Liver (tissue), 9 donors: ENCODE data around the gene NDST1. TPM values are rescaled to one million over a fixed set of nuclear protein-coding genes. Genes with fewer than 3 reads are reported as not detected.

ENCODE experiments used
- DNase-seq: peaks from one replicate; pipeline ENCODE4 v3.0.0-alpha.2; 2017; ENCODE audit warnings: low spot score
- H3K27ac ChIP-seq, 2 donors: one replicate each; pipeline ENCODE4 v1.7.0; 2013; ENCODE audit warnings: inconsistent platforms in 2 of 2, low read length in 2 of 2, control low read depth in 1 of 2, low read depth in 1 of 2, mild to moderate bottlenecking in 1 of 2
- H3K27me3 ChIP-seq, 4 donors: one replicate each; pipeline versions ENCODE4 v1.6.1 to v1.7.0; 2013; ENCODE audit warnings: low read length in 3 of 4, inconsistent platforms in 1 of 4, mild to moderate bottlenecking in 1 of 4, moderate library complexity in 1 of 4; ENCODE audit not compliant: control insufficient read depth in 4 of 4, insufficient read depth in 4 of 4
- H3K36me3 ChIP-seq, 4 donors: one replicate each; pipeline versions ENCODE4 v1.6.1 to v1.7.0; 2013; ENCODE audit warnings: low read length in 3 of 4, mild to moderate bottlenecking in 3 of 4, low read depth in 1 of 4, moderate library complexity in 1 of 4; ENCODE audit not compliant: control insufficient read depth in 4 of 4, insufficient read depth in 3 of 4
- H3K4me1 ChIP-seq, 4 donors: one replicate each; pipeline versions ENCODE4 v1.6.1 to v1.7.0; 2013; ENCODE audit warnings: low read length in 3 of 4, mild to moderate bottlenecking in 3 of 4, moderate library complexity in 1 of 4; ENCODE audit not compliant: control insufficient read depth in 4 of 4, insufficient read depth in 4 of 4
- H3K4me3 ChIP-seq, 3 donors: one replicate each; pipeline versions ENCODE4 v1.6.1 to v1.7.0; 2013; ENCODE audit warnings: low read length in 3 of 3, control low read depth in 1 of 3, low read depth in 1 of 3, mild to moderate bottlenecking in 1 of 3
- H3K9ac ChIP-seq, 2 donors: one replicate each; pipeline ENCODE4 v1.7.0; 2013; ENCODE audit warnings: low read length in 2 of 2, mild to moderate bottlenecking in 2 of 2, moderate library complexity in 2 of 2, control low read depth in 1 of 2, low read depth in 1 of 2
- H3K9me3 ChIP-seq, 4 donors: one replicate each; pipeline versions ENCODE4 v1.6.1 to v1.7.0; 2013; ENCODE audit warnings: low read length in 3 of 4; ENCODE audit not compliant: control insufficient read depth in 4 of 4
- ATF3 ChIP-seq: IDR thresholded peaks from 2 replicates; pipeline ENCODE4 v1.6.1; 2016; ENCODE audit warnings: antibody characterized with exemption
- CTCF ChIP-seq: fragments of 150-350 bp; IDR thresholded peaks from 2 replicates; pipeline ENCODE4 v1.5.1; 2017; ENCODE audit warnings: improper control_type of control experiment, low read depth, low read length; ENCODE audit not compliant: missing input control
- EGR1 ChIP-seq, 2 donors: IDR thresholded peaks; 2 replicates each; pipeline ENCODE4 v1.6.1; 2016 to 2018; ENCODE audit warnings: antibody characterized with exemption in 2 of 2, low read depth in 2 of 2
- FOXA1 ChIP-seq: IDR thresholded peaks from 2 replicates; pipeline ENCODE4 v1.6.1; 2016; ENCODE audit warnings: antibody characterized with exemption
- FOXA2 ChIP-seq: IDR thresholded peaks from 2 replicates; pipeline ENCODE4 v1.6.1; 2016; ENCODE audit warnings: antibody characterized with exemption
- GABPA ChIP-seq, 2 donors: IDR thresholded peaks in 1 of 2; conservative IDR thresholded peaks in 1 of 2; 2 replicates each; pipeline ENCODE4 v1.6.1; 2016; ENCODE audit warnings: antibody characterized with exemption in 2 of 2, mild to moderate bottlenecking in 1 of 2, moderate library complexity in 1 of 2
- HNF4A ChIP-seq, 2 donors: conservative IDR thresholded peaks; 2 replicates each; pipeline ENCODE4 v1.6.1; 2016; ENCODE audit warnings: antibody characterized with exemption in 2 of 2, mild to moderate bottlenecking in 2 of 2
- HNF4G ChIP-seq: IDR thresholded peaks from 2 replicates; pipeline ENCODE4 v1.6.1; 2016; ENCODE audit warnings: antibody characterized with exemption
- JUND ChIP-seq, 2 donors: IDR thresholded peaks; 2 replicates each; pipeline ENCODE4 v1.6.1; 2016; ENCODE audit warnings: antibody characterized with exemption in 2 of 2
- MAX ChIP-seq: IDR thresholded peaks from 2 replicates; pipeline ENCODE4 v1.6.1; 2016; ENCODE audit warnings: antibody characterized with exemption
- NR2F2 ChIP-seq: IDR thresholded peaks from 2 replicates; pipeline ENCODE4 v1.6.1; 2016; ENCODE audit warnings: antibody characterized with exemption
- RAD21 ChIP-seq, 2 donors: IDR thresholded peaks; 2 replicates each; pipeline ENCODE4 v1.6.1; 2016; ENCODE audit warnings: antibody characterized with exemption in 2 of 2, mild to moderate bottlenecking in 2 of 2
- REST ChIP-seq: IDR thresholded peaks from 2 replicates; pipeline ENCODE4 v1.6.1; 2016; ENCODE audit warnings: antibody characterized with exemption, mild to moderate bottlenecking
- RXRA ChIP-seq, 2 donors: IDR thresholded peaks; 2 replicates each; pipeline ENCODE4 v1.6.1; 2017 to 2018; ENCODE audit warnings: antibody characterized with exemption in 2 of 2, mild to moderate bottlenecking in 1 of 2
- SP1 ChIP-seq: IDR thresholded peaks from 2 replicates; pipeline ENCODE4 v1.6.1; 2018; ENCODE audit warnings: antibody characterized with exemption, mild to moderate bottlenecking
- TAF1 ChIP-seq: conservative IDR thresholded peaks from 2 replicates; pipeline ENCODE4 v1.6.1; 2016; ENCODE audit warnings: antibody characterized with exemption, mild to moderate bottlenecking
- YY1 ChIP-seq: IDR thresholded peaks from 2 replicates; pipeline ENCODE4 v1.6.1; 2016; ENCODE audit warnings: antibody characterized with exemption, mild to moderate bottlenecking
- ZBTB33 ChIP-seq: IDR thresholded peaks from 2 replicates; pipeline ENCODE4 v1.6.1; 2016; ENCODE audit warnings: antibody characterized with exemption
- WGBS: extraction: QIAGEN DNeasy Blood & Tissue Kit; methylation state at CpG from one replicate; pipeline ENCODE4 v1.1.7; 2013; 5-methylcytosine and 5-hydroxymethylcytosine counted together
- polyA plus RNA-seq, 2 donors: library from polyadenylated mRNA; stranded (reverse) in 1 of 2; unstranded in 1 of 2; fragments of 200-250 nt in 1 of 2; fragments of >200 nt in 1 of 2; fragmentation: Nextera tagmentation in 1 of 2; extraction: Ambion mirVana in 1 of 2; gene quantifications; one replicate each; pipeline versions ENCODE4 v1.2.1 to v1.2.3, GENCODE V29; 2013 to 2015
- total RNA-seq, 2 donors: library from RNA; depleted of rRNA; stranded (reverse); fragments of >200 nt; gene quantifications; one replicate each; pipeline ENCODE4 v1.2.3, GENCODE V29; 2014
- donor health status: healthy.
- donor health status: healthy.
- donor health status: healthy.
- donor health status: healthy.
- donor health status: healthy.

Gene NDST1
- total and polyA plus RNA-seq, 4 donors, result 10.3 to 103 (median 39.0) TPM

GRCh38 chr5:150542933-150543445, 35.1 kb downstream of the NDST1 start:
- Histone ChIP-seq H3K27ac (peak overlapping the region; percentile 89 to 94), H3K9me3 (no peaks in the 10 kb centered on the region), H3K4me1 (peaks cover 17 to 84% (median 54%) of the 10 kb centered on the region in 4 donors), H3K36me3 (peaks cover 15 to 52% (median 40%) of the 10 kb centered on the region in 4 donors), H3K27me3 (no peaks in the 10 kb centered on the region), H3K4me3 (no peak overlapping the region), H3K9ac (no peak overlapping the region)
- peak; percentile 91 for TF ChIP-seq MAX
- TF ChIP-seq NR2F2, result peak; percentile 98
- TF ChIP-seq FOXA1, result peak; percentile 98
- TF ChIP-seq YY1, result peak; percentile 84
- TF ChIP-seq JUND (IDR thresholded peaks at IDR 0.05), result peak; percentile 95 to 98
- peak; percentile 95 for TF ChIP-seq FOXA2
- peak; percentile 82 for TF ChIP-seq ZBTB33
- peak; percentile 100 for TF ChIP-seq SP1
- TF ChIP-seq TAF1, result no peak
- peak; percentile 74 for TF ChIP-seq REST
- TF ChIP-seq EGR1 (IDR thresholded peaks at IDR 0.05; ENCODE audit: low read depth in 2 of 2), result peak; percentile 49 to 83
- peak; percentile 63 to 72 for TF ChIP-seq RAD21 (IDR thresholded peaks at IDR 0.05)
- peak; percentile 100 for TF ChIP-seq HNF4A (conservative IDR thresholded peaks at IDR 0.05)
- TF ChIP-seq HNF4G, result peak; percentile 100
- TF ChIP-seq RXRA (IDR thresholded peaks at IDR 0.05), result peak; percentile 100
- TF ChIP-seq CTCF, result no peak
- TF ChIP-seq GABPA (IDR thresholded peaks at IDR 0.05 in 1 of 2, conservative IDR thresholded peaks at IDR 0.05 in 1 of 2), result peak in 1 of 2 donors; percentile 75
- peak; percentile 91 for TF ChIP-seq ATF3
- WGBS, result 12% methylated on average over 12 of the region's 12 CpGs
- DNase-seq, result peak; percentile 64
